AG04450 (cell line): Measurements from ENCODE around the gene GPR62. TPM values are rescaled to one million over a fixed set of nuclear protein-coding genes. Genes with fewer than 3 reads are reported as not detected.
"Not testable (repeated sequence)": the region's sequence is repeated elsewhere in the genome, so short reads cannot be mapped to it uniquely, and the experiment has no call there.

Experiments
- CTCF ChIA-PET: fragments of 300-600, 350-600 bp; formaldehyde crosslinking; extraction: SDS; loops from one replicate; lab custom pipeline; 2022; ENCODE audit warnings: antibody characterized with exemption, inconsistent platforms; lab: Charles Lee
- POLR2A ChIA-PET: fragments of 350-600 bp; formaldehyde crosslinking; extraction: SDS; loops from one replicate; lab custom pipeline; 2021; ENCODE audit warnings: antibody characterized with exemption, inconsistent platforms; lab: Yijun Ruan, JAX
- DNase-seq: peaks from one replicate; pipeline ENCODE4 v3.0.0-alpha.2; 2011; ENCODE audit warnings: low read depth, low spot score
- H3K27ac ChIP-seq: one replicate; pipeline ENCODE4 v1.5.1; 2012; ENCODE audit warnings: low read depth, low read length, control low read depth
- H3K27me3 ChIP-seq: one replicate; pipeline ENCODE4 v1.6.0; 2012; ENCODE audit warnings: low read length; ENCODE audit not compliant: control insufficient read depth, insufficient read depth
- H3K4me3 ChIP-seq: 2 replicates; pipeline ENCODE4 v1.5.1; 2011; ENCODE audit warnings: mild to moderate bottlenecking, low read depth, low read length, control low read depth
- H3K9me3 ChIP-seq: 2 replicates; pipeline ENCODE4 v1.5.1; 2012; ENCODE audit warnings: low read length; ENCODE audit not compliant: control insufficient read depth, insufficient read depth
- polyA plus RNA-seq: library from polyadenylated mRNA; depleted of rRNA; stranded (reverse); fragments of >200 nt; gene quantifications from 2 replicates; pipeline ENCODE4 v1.2.3, GENCODE V29; 2011
- TF ChIP-seq, protein P1 (sequence below): IDR thresholded peaks from 2 replicates; pipeline ENCODE4 v1.5.1; 2011; ENCODE audit warnings: low read depth, low read length, control low read depth, inconsistent platforms

Gene GPR62
- polyA plus RNA-seq, 1 experiment: not detected

DNA sequence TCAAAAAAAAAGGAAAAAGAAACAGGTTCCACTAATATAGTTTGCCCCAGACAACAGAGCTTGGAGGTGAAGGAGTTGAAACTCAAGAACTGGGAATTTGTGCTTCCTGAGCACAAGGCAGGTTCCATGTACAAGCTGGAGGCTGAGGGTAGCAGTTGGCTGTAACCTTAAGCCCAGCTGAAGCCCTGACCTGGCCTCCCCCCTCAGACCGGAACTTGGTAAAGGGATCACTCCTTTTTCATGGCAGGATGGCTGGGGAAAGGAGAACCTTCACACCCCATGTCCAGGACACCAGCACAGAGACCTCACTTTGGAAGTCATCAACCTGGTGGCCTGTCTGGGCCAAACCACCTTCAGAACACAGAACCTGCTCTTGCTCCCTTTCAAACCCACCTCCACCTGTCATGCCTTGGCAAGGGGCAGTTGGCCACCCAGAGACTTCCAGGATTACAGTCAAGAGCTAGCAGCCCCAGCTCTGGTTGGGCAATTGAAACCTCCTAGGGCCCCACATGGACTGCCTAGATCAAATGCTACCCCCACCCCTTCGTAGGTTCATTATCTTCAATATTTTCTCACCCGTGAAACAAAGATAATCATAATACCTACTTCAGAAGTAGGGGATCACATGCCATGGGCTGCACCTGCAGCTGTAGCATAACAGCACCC is 37.0 kb downstream of the GPR62 start:
- Histone ChIP-seq H3K9me3 (no peaks in the 10 kb centered on the region; the same call in 1 of the 2 replicates), H3K4me3 (no peak overlapping the region), H3K27ac (no peak overlapping the region), H3K27me3 (no peaks in the 10 kb centered on the region)
- POLR2A ChIA-PET: interaction anchor here (1.1 to 2.9 kb wide), 5 partner anchors 9 to 68 kb away, joined by 4 to 20 read pairs (median 4); partner anchors contain the start of genes ACY1 and DUSP7
- CTCF ChIA-PET: interaction anchor here (1.4 to 2.5 kb wide), 3 partner anchors 9 to 51 kb away, joined by 5 to 8 read pairs (median 5); partner anchors contain the start of genes ABHD14A, ABHD14B and RRP9
- TF ChIP-seq, protein P1, sequence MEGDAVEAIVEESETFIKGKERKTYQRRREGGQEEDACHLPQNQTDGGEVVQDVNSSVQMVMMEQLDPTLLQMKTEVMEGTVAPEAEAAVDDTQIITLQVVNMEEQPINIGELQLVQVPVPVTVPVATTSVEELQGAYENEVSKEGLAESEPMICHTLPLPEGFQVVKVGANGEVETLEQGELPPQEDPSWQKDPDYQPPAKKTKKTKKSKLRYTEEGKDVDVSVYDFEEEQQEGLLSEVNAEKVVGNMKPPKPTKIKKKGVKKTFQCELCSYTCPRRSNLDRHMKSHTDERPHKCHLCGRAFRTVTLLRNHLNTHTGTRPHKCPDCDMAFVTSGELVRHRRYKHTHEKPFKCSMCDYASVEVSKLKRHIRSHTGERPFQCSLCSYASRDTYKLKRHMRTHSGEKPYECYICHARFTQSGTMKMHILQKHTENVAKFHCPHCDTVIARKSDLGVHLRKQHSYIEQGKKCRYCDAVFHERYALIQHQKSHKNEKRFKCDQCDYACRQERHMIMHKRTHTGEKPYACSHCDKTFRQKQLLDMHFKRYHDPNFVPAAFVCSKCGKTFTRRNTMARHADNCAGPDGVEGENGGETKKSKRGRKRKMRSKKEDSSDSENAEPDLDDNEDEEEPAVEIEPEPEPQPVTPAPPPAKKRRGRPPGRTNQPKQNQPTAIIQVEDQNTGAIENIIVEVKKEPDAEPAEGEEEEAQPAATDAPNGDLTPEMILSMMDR: no peak
- no peak for DNase-seq

DNA sequence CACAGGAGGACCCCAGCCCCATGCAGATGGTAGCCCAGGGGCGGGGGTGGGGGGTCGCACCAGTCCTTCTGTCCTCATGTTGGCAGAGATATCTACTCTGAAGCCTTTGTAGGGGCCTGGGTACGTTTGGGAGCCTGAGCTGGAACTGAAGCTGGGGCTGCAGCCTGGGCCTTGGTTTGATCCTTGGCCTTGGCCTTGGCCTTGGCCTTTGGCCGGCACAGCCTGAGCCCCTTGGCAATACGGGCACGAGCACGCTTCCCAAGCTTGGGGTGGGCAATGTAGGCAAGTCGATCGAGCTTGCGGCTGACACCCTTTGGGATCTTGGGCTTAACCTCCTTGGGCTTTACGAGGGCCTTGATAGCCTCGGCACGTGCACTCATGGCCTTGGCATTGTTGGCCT is 38.5 kb downstream of the GPR62 start:
- not testable (repeated sequence) for DNase-seq, H3K27ac ChIP-seq, H3K4me3 ChIP-seq, H3K27me3 ChIP-seq, H3K9me3 ChIP-seq
- ChIA-PET POLR2A (interaction anchor here (0.7 to 1.5 kb wide), 3 partner anchors 62 to 198 kb away, joined by 3 to 4 read pairs (median 3); partner anchors contain the start of gene DUSP7), CTCF (interaction anchor here (1.4 to 1.8 kb wide), 2 partner anchors 52 to 151 kb away, joined by 3 to 4 read pairs; partner anchors contain the start of gene RRP9)

DNA sequence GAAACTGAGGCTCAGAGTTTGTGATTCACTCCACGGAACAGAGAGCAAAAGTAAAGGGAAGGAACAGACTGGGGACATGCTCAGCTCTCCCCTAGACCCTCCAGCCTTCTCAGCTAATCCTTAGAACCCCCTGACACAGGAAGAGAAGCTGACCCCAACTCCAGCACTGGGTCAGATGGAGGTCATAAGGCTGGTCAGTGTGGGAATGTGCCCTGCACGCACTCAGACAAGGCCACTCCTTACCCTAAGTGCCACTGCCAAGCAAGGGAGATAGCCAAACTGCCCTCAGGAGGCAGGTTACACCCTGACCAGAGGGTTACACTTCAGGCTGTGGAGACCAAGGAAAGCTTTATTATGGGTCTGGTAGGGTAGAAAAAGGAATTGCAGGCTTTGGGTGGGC is 39.3 kb downstream of the GPR62 start:
- peaks cover 2% of the 10 kb centered on the region for H3K27me3 ChIP-seq
- H3K27ac ChIP-seq: no peak overlapping the region
- POLR2A ChIA-PET: interaction anchor here (2.4 kb wide), 1 partner anchor 11 kb away, joined by 29 read pairs; the partner anchor contains the start of gene ACY1
- peak overlapping the region; percentile 76 for H3K4me3 ChIP-seq
- CTCF ChIA-PET: interaction anchor here (0.6 to 1.8 kb wide), 4 partner anchors 9 to 150 kb away, joined by 3 to 6 read pairs (median 4); partner anchors contain the start of gene RRP9
- TF ChIP-seq, protein P1: no peak
- no peak for DNase-seq
- no peaks in the 10 kb centered on the region; the same call in 1 of the 2 replicates for H3K9me3 ChIP-seq

DNA sequence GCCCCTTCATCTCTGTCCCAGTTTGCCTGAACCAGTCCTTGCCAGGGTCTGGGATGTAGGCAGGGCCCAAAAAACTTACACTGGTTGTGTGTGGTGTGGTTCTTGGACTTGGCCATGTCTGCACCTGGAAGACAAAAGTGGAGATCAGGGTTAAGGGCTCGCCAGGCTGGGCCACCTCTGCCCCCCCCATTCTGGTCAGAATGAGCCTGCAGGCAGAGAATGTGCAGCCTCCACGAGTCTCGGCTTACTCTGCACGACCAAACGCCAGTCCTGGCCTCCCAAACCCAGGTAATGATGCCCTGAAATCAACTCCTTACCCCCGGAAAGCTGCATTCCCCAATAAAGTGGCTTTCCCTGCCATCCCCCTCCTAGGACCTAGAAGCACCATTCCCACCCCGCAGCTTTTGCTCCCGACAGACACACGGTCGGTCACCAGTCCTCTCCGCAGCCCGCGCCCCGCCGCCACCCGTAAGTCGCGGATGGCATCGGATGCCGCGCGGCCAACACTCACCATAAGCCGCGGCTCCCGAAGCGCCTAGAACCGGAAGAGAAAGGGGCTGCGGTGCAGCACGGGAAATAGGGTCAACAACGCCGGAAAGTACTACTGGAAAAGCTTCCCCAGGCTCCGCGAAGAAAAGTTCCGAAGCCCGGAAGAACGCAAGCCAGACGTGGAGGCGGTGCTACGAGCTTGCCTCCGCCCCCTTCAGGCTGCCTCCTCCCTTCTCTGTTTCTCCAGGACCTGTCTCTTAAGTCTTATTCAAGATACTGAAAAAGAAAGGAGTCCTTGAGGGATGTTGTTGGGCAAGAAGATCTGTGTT is 40.4 kb downstream of the GPR62 start, which contains the start of gene RPL29:
Gene RPL29 (minus strand): TSS at position 550 of the 818 bp plus-strand sequence. CDS start 434 bp downstream, at position 116.
- H3K27me3 ChIP-seq: peaks cover 6% of the 10 kb centered on the region
- peak; percentile 88 for DNase-seq
- CTCF ChIA-PET: interaction anchor here (0.7 to 1.8 kb wide), 9 partner anchors 9 to 175 kb away, joined by 3 to 6 read pairs (median 3); partner anchors contain the start of genes ABHD14B, PARP3 and RRP9
- no peaks in the 10 kb centered on the region; the same call in 1 of the 2 replicates for H3K9me3 ChIP-seq
- POLR2A ChIA-PET: interaction anchor here (0.6 to 2.4 kb wide), 23 partner anchors 8 to 160 kb away, joined by 3 to 29 read pairs (median 4); partner anchors contain the start of genes ABHD14B, ACY1, DUSP7 and PCBP4
- peak within 1 kb of the TSS; percentile 88 for H3K27ac ChIP-seq
- peak within 1 kb of the TSS; percentile 76 for H3K4me3 ChIP-seq
- TF ChIP-seq, protein P1: no peak

DNA sequence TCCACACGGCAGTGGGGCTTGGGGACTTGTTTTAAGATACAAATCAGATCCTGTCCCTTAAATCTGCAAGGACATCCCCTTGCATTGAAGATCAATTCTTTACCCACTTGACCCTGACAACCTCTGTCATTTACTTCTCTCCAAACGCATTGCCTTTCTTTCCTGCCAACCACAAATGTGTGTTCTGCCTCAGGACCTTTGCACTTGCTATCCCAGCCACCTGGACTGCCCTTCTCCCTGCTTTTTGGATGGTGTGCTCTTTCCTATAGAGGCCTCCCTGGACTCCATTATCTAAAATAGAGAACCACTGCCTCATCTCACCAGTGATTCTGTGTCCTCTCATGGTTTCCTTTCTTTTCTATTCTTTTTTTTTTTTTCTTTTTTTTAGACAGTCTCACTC is 42.0 kb downstream of the GPR62 start:
- no peak for DNase-seq
- H3K27me3 ChIP-seq: peaks cover 6% of the 10 kb centered on the region
- TF ChIP-seq, protein P1: no peak
- no peak overlapping the region for H3K27ac ChIP-seq
- ChIA-PET CTCF (interaction anchor here (0.7 to 1.5 kb wide), 4 partner anchors 55 to 148 kb away, joined by 3 to 6 read pairs (median 5); partner anchors contain the start of gene PARP3), POLR2A (no interaction called here)
- H3K9me3 ChIP-seq: no peaks in the 10 kb centered on the region; the same call in 1 of the 2 replicates
- no peak overlapping the region for H3K4me3 ChIP-seq
